ENCODE data around the gene TRIM56. TPM values are rescaled to one million over a fixed set of nuclear protein-coding genes. Genes with fewer than 3 reads are reported as not detected.
"Not testable (repeated sequence)": the region's sequence is repeated elsewhere in the genome, so short reads cannot be mapped to it uniquely, and the experiment has no call there.

The TRIM56 gene
- total and polyA plus RNA-seq, 3 experiments from 2014 or later: 22.0 to 31.9 (median 29.1) TPM

GRCh38 chr7:101115215-101115614, 29.9 kb downstream of the TRIM56 start:
- Histone ChIP-seq H3K4me1 (ENCODE audit: insufficient read depth, low read length) (no peaks in the 10 kb centered on the region), H3K4me3 (ENCODE audit: low read length) (no peak overlapping the region), H3K27me3 (ENCODE audit: insufficient read depth, low read length, poor library complexity, severe bottlenecking) (no peaks in the 10 kb centered on the region), H3K9me3 (ENCODE audit: low read length) (no peaks in the 10 kb centered on the region), H3K36me3 (ENCODE audit: insufficient read depth, low read length) (no peaks in the 10 kb centered on the region), H3K27ac (ENCODE audit: low read depth, low read length) (no peak overlapping the region)
- H3K36me3 Mint-ChIP-seq: no peaks in the 10 kb centered on the region
- H3K27ac Mint-ChIP-seq: no peak overlapping the region
- DNase-seq: no peak
- peaks cover 0 to 2% (median 0%) of the 10 kb centered on the region in 5 donors for H3K9me3 Mint-ChIP-seq
- no peak overlapping the region for H3K4me3 Mint-ChIP-seq
- POLR2A ChIA-PET: no interaction called here
- no peaks in the 10 kb centered on the region for H3K4me1 Mint-ChIP-seq
- CTCF ChIA-PET: no interaction called here
- peaks cover 14 to 30% of the 10 kb centered on the region in 2 donors for H3K27me3 Mint-ChIP-seq

- H3K4me3 Mint-ChIP-seq: no peak overlapping the region
- ChIA-PET CTCF (no interaction called here), POLR2A (no interaction called here)
- H3K27me3 Mint-ChIP-seq: peaks cover 26 to 38% of the 10 kb centered on the region in 2 donors
- Histone ChIP-seq H3K27ac (ENCODE audit: low read depth, low read length) (no peak overlapping the region), H3K9me3 (ENCODE audit: low read length) (no peaks in the 10 kb centered on the region), H3K4me1 (ENCODE audit: insufficient read depth, low read length) (no peaks in the 10 kb centered on the region), H3K4me3 (ENCODE audit: low read length) (no peak overlapping the region), H3K27me3 (ENCODE audit: insufficient read depth, low read length, poor library complexity, severe bottlenecking) (no peaks in the 10 kb centered on the region), H3K36me3 (ENCODE audit: insufficient read depth, low read length) (no peaks in the 10 kb centered on the region)
- no peaks in the 10 kb centered on the region for H3K36me3 Mint-ChIP-seq
- peaks cover 0 to under 1% (median 0%) of the 10 kb centered on the region in 3 donors for H3K4me1 Mint-ChIP-seq
- no peak for DNase-seq
- peaks cover 0 to 2% (median 0%) of the 10 kb centered on the region in 5 donors for H3K9me3 Mint-ChIP-seq
- H3K27ac Mint-ChIP-seq: no peak overlapping the region
Measured at GRCh38 chr7:101116898-101117297, 31.6 kb downstream of the TRIM56 start.

- H3K36me3 ChIP-seq (ENCODE audit: insufficient read depth, low read length): no peaks in the 10 kb centered on the region
- Mint-ChIP-seq H3K4me1 (peaks cover 0 to 6% (median 0%) of the 10 kb centered on the region in 3 donors), H3K27ac (no peak overlapping the region), H3K36me3 (no peaks in the 10 kb centered on the region), H3K4me3 (no peak overlapping the region), H3K9me3 (peaks cover 0 to 2% (median 0%) of the 10 kb centered on the region in 5 donors), H3K27me3 (peaks cover 40 to 57% of the 10 kb centered on the region in 2 donors)
- H3K4me3 ChIP-seq (ENCODE audit: low read length): no peak overlapping the region
- H3K4me1 ChIP-seq (ENCODE audit: insufficient read depth, low read length): no peaks in the 10 kb centered on the region
- CTCF ChIA-PET: interaction anchor here (1.4 kb wide), 1 partner anchor 25 kb away, joined by 4 read pairs; no protein-coding TSS in a partner anchor
- no peak overlapping the region for H3K27ac ChIP-seq (ENCODE audit: low read depth, low read length)
- POLR2A ChIA-PET: interaction anchor here (0.6 to 0.7 kb wide), 3 partner anchors 47 to 1047 kb away, joined by 3 to 11 read pairs (median 7); partner anchors contain the start of gene VGF
- H3K9me3 ChIP-seq (ENCODE audit: low read length): no peaks in the 10 kb centered on the region
- H3K27me3 ChIP-seq (ENCODE audit: insufficient read depth, low read length, poor library complexity, severe bottlenecking): no peaks in the 10 kb centered on the region
- DNase-seq: no peak
Measured at GRCh38 chr7:101118856-101119255, 33.6 kb downstream of the TRIM56 start.

GRCh38 chr7:101119876-101120275, 34.6 kb downstream of the TRIM56 start:
- CTCF ChIA-PET: no interaction called here
- no peak overlapping the region for H3K27ac Mint-ChIP-seq
- peaks cover 44 to 62% of the 10 kb centered on the region in 2 donors for H3K27me3 Mint-ChIP-seq
- H3K4me3 Mint-ChIP-seq: no peak overlapping the region
- no peaks in the 10 kb centered on the region for H3K36me3 ChIP-seq (ENCODE audit: insufficient read depth, low read length)
- peaks cover 6% of the 10 kb centered on the region for H3K4me1 ChIP-seq (ENCODE audit: insufficient read depth, low read length)
- H3K36me3 Mint-ChIP-seq: no peaks in the 10 kb centered on the region
- no peak overlapping the region for H3K27ac ChIP-seq (ENCODE audit: low read depth, low read length)
- no peak for DNase-seq
- POLR2A ChIA-PET: no interaction called here
- no peaks in the 10 kb centered on the region for H3K27me3 ChIP-seq (ENCODE audit: insufficient read depth, low read length, poor library complexity, severe bottlenecking)
- H3K4me3 ChIP-seq (ENCODE audit: low read length): no peak overlapping the region
- peaks cover 0 to 2% (median 0%) of the 10 kb centered on the region in 5 donors for H3K9me3 Mint-ChIP-seq
- no peaks in the 10 kb centered on the region for H3K9me3 ChIP-seq (ENCODE audit: low read length)
- H3K4me1 Mint-ChIP-seq: peaks cover 5 to 12% (median 6%) of the 10 kb centered on the region in 3 donors

- ChIA-PET CTCF (no interaction called here), POLR2A (no interaction called here)
- Histone ChIP-seq H3K27me3 (ENCODE audit: insufficient read depth, low read length, poor library complexity, severe bottlenecking) (no peaks in the 10 kb centered on the region), H3K9me3 (ENCODE audit: low read length) (no peaks in the 10 kb centered on the region), H3K27ac (ENCODE audit: low read depth, low read length) (no peak overlapping the region), H3K4me3 (ENCODE audit: low read length) (no peak overlapping the region), H3K36me3 (ENCODE audit: insufficient read depth, low read length) (no peaks in the 10 kb centered on the region), H3K4me1 (ENCODE audit: insufficient read depth, low read length) (peaks cover 7% of the 10 kb centered on the region)
- H3K9me3 Mint-ChIP-seq: peaks cover 0 to 2% (median 0%) of the 10 kb centered on the region in 5 donors
- peaks cover 48 to 66% of the 10 kb centered on the region in 2 donors for H3K27me3 Mint-ChIP-seq
- no peak overlapping the region for H3K4me3 Mint-ChIP-seq
- no peak overlapping the region for H3K27ac Mint-ChIP-seq
- H3K36me3 Mint-ChIP-seq: no peaks in the 10 kb centered on the region
- peaks cover 6 to 14% (median 8%) of the 10 kb centered on the region in 3 donors for H3K4me1 Mint-ChIP-seq
- no peak for DNase-seq
Measured at GRCh38 chr7:101120315-101120714, 35.0 kb downstream of the TRIM56 start.

GRCh38 chr7:101121631-101121990, 36.3 kb downstream of the TRIM56 start:
- H3K27ac Mint-ChIP-seq; CTCF ChIA-PET; H3K4me3 Mint-ChIP-seq; H3K27me3 ChIP-seq (ENCODE audit: insufficient read depth, low read length, poor library complexity, severe bottlenecking); H3K36me3 ChIP-seq (ENCODE audit: insufficient read depth, low read length); POLR2A ChIA-PET; DNase-seq; H3K9me3 ChIP-seq (ENCODE audit: low read length); H3K36me3 Mint-ChIP-seq; H3K27ac ChIP-seq (ENCODE audit: low read depth, low read length); H3K9me3 Mint-ChIP-seq; H3K4me3 ChIP-seq (ENCODE audit: low read length): not testable (repeated sequence)
- H3K4me1 Mint-ChIP-seq: peaks cover 16 to 25% (median 18%) of the 10 kb centered on the region in 3 donors
- peaks cover 14% of the 10 kb centered on the region for H3K4me1 ChIP-seq (ENCODE audit: insufficient read depth, low read length)
- H3K27me3 Mint-ChIP-seq: peaks cover 56 to 73% of the 10 kb centered on the region in 2 donors

- H3K4me1 Mint-ChIP-seq: peaks cover 23 to 32% (median 24%) of the 10 kb centered on the region in 3 donors
- H3K9me3 Mint-ChIP-seq: peaks cover 0 to 2% (median 0%) of the 10 kb centered on the region in 5 donors
- peak overlapping the region in 2 of 7 donors; percentile 15 to 27 for H3K4me3 Mint-ChIP-seq
- H3K36me3 Mint-ChIP-seq: no peaks in the 10 kb centered on the region
- no peak for DNase-seq
- H3K27ac Mint-ChIP-seq: no peak overlapping the region
- H3K4me3 ChIP-seq (ENCODE audit: low read length): no peak overlapping the region
- H3K27me3 Mint-ChIP-seq: peaks cover 56 to 76% of the 10 kb centered on the region in 2 donors
- ChIA-PET POLR2A (no interaction called here), CTCF (interaction anchor here (0.9 kb wide), 1 partner anchor 22 kb away, joined by 3 read pairs; no protein-coding TSS in a partner anchor)
- H3K36me3 ChIP-seq (ENCODE audit: insufficient read depth, low read length): no peaks in the 10 kb centered on the region
- H3K9me3 ChIP-seq (ENCODE audit: low read length): no peaks in the 10 kb centered on the region
- H3K27ac ChIP-seq (ENCODE audit: low read depth, low read length): no peak overlapping the region
- peaks cover 5% of the 10 kb centered on the region for H3K27me3 ChIP-seq (ENCODE audit: insufficient read depth, low read length, poor library complexity, severe bottlenecking)
- peaks cover 21% of the 10 kb centered on the region for H3K4me1 ChIP-seq (ENCODE audit: insufficient read depth, low read length)
Measured at GRCh38 chr7:101121991-101122932, 37.0 kb downstream of the TRIM56 start.
